MCF 10A (cell line): ENCODE data around the gene IMMP2L. TPM values are rescaled to one million over a fixed set of nuclear protein-coding genes. Genes with fewer than 3 reads are reported as not detected.

Source experiments
- BruUV-seq: library from RNA; stranded (reverse); fragments of 400-500 nt; replicated peaks from 2 replicates; lab custom pipeline; 2021; lab: Mats Ljungman, UMichigan
- CTCF ChIA-PET: fragments of 300-600 bp; sonication (Branson Sonifier 250); formaldehyde crosslinking; extraction: SDS; loops from one replicate; lab custom pipeline; 2021; ENCODE audit warnings: antibody characterized with exemption, inconsistent platforms; lab: Yijun Ruan, JAX
- POLR2A ChIA-PET: fragments of 300-600, 350-650 bp; sonication (Branson Sonifier 250); formaldehyde crosslinking; extraction: SDS; loops from one replicate; lab custom pipeline; 2020; ENCODE audit warnings: antibody characterized with exemption, inconsistent platforms; lab: Yijun Ruan, JAX
- DNase-seq: peaks from one replicate; pipeline ENCODE4 v3.0.0-alpha.2; 2018; ENCODE audit not compliant: unreplicated experiment
- H3K27ac Mint-ChIP-seq: one replicate; pipeline ENCODE4 v1.8.0; 2022; ENCODE audit warnings: mild to moderate bottlenecking, low read depth, mixed read lengths; ENCODE audit not compliant: unreplicated experiment
- H3K27me3 Mint-ChIP-seq: one replicate; pipeline ENCODE4 v1.8.0; 2022; ENCODE audit warnings: mixed read lengths; ENCODE audit not compliant: insufficient read depth, unreplicated experiment
- H3K36me3 Mint-ChIP-seq: one replicate; pipeline ENCODE4 v1.8.0; 2022; ENCODE audit warnings: mild to moderate bottlenecking, moderate library complexity, mixed read lengths; ENCODE audit not compliant: insufficient read depth, unreplicated experiment
- H3K4me1 Mint-ChIP-seq: one replicate; pipeline ENCODE4 v1.8.0; 2022; ENCODE audit warnings: mixed read lengths; ENCODE audit not compliant: insufficient read depth, unreplicated experiment
- H3K4me3 Mint-ChIP-seq: one replicate; pipeline ENCODE4 v1.8.0; 2022; ENCODE audit warnings: mild to moderate bottlenecking, moderate library complexity, mixed read lengths; ENCODE audit not compliant: unreplicated experiment
- H3K9me3 Mint-ChIP-seq: one replicate; pipeline ENCODE4 v1.8.0; 2022; ENCODE audit warnings: mixed read lengths; ENCODE audit not compliant: unreplicated experiment
- CTCF ChIP-seq: fragments of 200-600 bp; IDR thresholded peaks from one replicate; pipeline ENCODE4 v1.8.0; 2022; ENCODE audit warnings: antibody characterized with exemption, mild to moderate bottlenecking; ENCODE audit not compliant: unreplicated experiment
- intact Hi-C: fragments of 100-400 bp; cut with micrococcal nuclease; formaldehyde crosslinking; loops from 2 replicates; pipeline ENCODE4 v1.14.1; 2022
- total RNA-seq: library from RNA; stranded (reverse); gene quantifications from 2 replicates; pipeline ENCODE4 v1.2.3, GENCODE V29; 2022

The IMMP2L gene
- total RNA-seq, 1 experiment from 2014 or later = 23.7 TPM

DNA sequence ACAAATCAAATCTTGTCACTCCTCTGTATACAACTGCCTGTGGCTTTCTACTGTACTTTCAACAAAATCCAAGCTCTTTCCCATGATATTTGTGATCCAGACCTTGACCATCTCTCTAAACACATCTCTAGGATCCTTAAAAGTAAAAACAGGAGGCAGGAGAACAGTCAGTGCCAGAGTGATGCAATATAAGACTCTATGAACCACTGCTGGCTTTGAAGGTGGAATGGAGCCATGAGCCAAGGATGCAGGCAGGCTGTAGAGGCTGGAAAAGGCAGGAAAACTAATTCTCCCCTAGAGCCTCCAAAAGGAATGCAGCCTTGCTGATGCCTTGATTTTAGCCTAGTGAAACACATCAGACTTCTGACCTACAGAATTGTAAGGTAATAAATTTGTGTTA lies 516.8 kb downstream of the IMMP2L start:
- POLR2A ChIA-PET = no interaction called here
- TF ChIP-seq CTCF = no peak
- Mint-ChIP-seq H3K27ac (no peak overlapping the region), H3K9me3 (no peaks in the 10 kb centered on the region), H3K4me3 (no peak overlapping the region), H3K27me3 (no peaks in the 10 kb centered on the region), H3K4me1 (peaks cover 12% of the 10 kb centered on the region), H3K36me3 (no peaks in the 10 kb centered on the region)
- no TSS peak for BruUV-seq
- CTCF ChIA-PET = no interaction called here
- DNase-seq = peak; percentile 28
- intact Hi-C loops = no loop called here

GRCh38 chr7:111043561-111043960 lies 518.7 kb downstream of the IMMP2L start:
- H3K27ac Mint-ChIP-seq = no peak overlapping the region
- TF ChIP-seq CTCF = no peak
- H3K9me3 Mint-ChIP-seq = no peaks in the 10 kb centered on the region
- intact Hi-C loops = no loop called here
- no peaks in the 10 kb centered on the region for H3K36me3 Mint-ChIP-seq
- H3K27me3 Mint-ChIP-seq = no peaks in the 10 kb centered on the region
- H3K4me3 Mint-ChIP-seq = no peak overlapping the region
- peaks cover 12% of the 10 kb centered on the region for H3K4me1 Mint-ChIP-seq
- no TSS peak for BruUV-seq
- DNase-seq = no peak
- CTCF ChIA-PET = no interaction called here
- POLR2A ChIA-PET = interaction anchor here (0.6 kb wide), 2 partner anchors 23 to 321 kb away, joined by 3 read pairs; no protein-coding TSS in a partner anchor

- Mint-ChIP-seq H3K36me3 (no peaks in the 10 kb centered on the region), H3K4me1 (peaks cover 12% of the 10 kb centered on the region), H3K27ac (no peak overlapping the region), H3K27me3 (no peaks in the 10 kb centered on the region), H3K9me3 (no peaks in the 10 kb centered on the region), H3K4me3 (no peak overlapping the region)
- DNase-seq = no peak
- no peak for TF ChIP-seq CTCF
- ChIA-PET CTCF (interaction anchor here (0.6 to 0.7 kb wide), 2 partner anchors 23 to 159 kb away, joined by 3 read pairs; no protein-coding TSS in a partner anchor), POLR2A (interaction anchor here (0.6 to 1.8 kb wide), 2 partner anchors 13 to 322 kb away, joined by 3 read pairs; no protein-coding TSS in a partner anchor)
- intact Hi-C loops = no loop called here
- BruUV-seq = no TSS peak
Measured at GRCh38 chr7:111042842-111043241, 519.5 kb downstream of the IMMP2L start.

- CTCF ChIA-PET = interaction anchor here (0.6 kb wide), 1 partner anchor 111 kb away, joined by 3 read pairs; no protein-coding TSS in a partner anchor
- Mint-ChIP-seq H3K36me3 (no peaks in the 10 kb centered on the region), H3K27ac (no peak overlapping the region), H3K27me3 (no peaks in the 10 kb centered on the region), H3K9me3 (no peaks in the 10 kb centered on the region), H3K4me1 (peaks cover 12% of the 10 kb centered on the region), H3K4me3 (no peak overlapping the region)
- intact Hi-C loops = no loop called here
- POLR2A ChIA-PET = interaction anchor here (1.8 kb wide), 1 partner anchor 12 kb away, joined by 3 read pairs; no protein-coding TSS in a partner anchor
- no TSS peak for BruUV-seq
- no peak for TF ChIP-seq CTCF
- peak; percentile 55 for DNase-seq
Measured at GRCh38 chr7:111041577-111041976, 520.7 kb downstream of the IMMP2L start.
